Measurements from ENCODE around the gene PPP2R2B. TPM values are rescaled to one million over a fixed set of nuclear protein-coding genes. Genes with fewer than 3 reads are reported as not detected.

PPP2R2B gene
- total RNA-seq, 1 donor = not detected

- no peak overlapping the region for H3K4me3 ChIP-seq (ENCODE audit: low read depth, low read length)
- no peak for DNase-seq (ENCODE audit: low read depth)
- TF ChIP-seq CTCF (IDR thresholded peaks at IDR 0.05; ENCODE audit: insufficient read depth, low read length) = no peak
Measured at GRCh38 chr5:146753641-146754040, 124.9 kb downstream of the PPP2R2B start.

DNA sequence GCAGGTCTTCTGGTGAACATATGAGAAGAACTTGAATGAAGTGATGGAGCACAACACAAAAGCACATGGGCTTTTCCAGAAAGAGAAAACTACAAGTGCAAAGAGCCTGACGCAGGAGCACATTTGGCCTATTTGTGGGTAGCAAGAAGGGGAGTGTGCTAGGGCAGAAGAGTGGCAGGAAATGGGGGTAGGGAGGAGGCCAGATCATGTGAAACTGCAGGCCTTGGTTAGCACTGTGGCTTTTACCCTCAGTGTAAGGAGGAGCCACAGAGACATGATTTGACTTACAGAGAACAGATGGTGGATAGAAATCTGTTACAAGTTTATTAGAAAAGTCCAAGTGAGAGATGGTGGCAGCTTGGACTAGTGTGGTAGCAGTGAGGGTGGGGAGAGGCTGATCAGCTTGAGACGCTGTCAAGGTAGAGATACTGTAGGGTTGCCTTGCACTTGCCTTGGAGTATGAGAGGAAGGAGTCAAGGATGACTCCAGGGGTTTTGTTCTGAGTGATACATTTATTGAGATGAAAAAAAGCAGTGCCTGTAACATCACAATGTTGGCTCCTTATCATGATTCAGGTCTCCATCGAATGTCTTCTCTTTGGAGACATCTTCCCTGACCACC, 126.7 kb downstream of the PPP2R2B start:
- DNase-seq (ENCODE audit: low read depth) = no peak
- no peak for TF ChIP-seq CTCF (IDR thresholded peaks at IDR 0.05; ENCODE audit: insufficient read depth, low read length)

DNA sequence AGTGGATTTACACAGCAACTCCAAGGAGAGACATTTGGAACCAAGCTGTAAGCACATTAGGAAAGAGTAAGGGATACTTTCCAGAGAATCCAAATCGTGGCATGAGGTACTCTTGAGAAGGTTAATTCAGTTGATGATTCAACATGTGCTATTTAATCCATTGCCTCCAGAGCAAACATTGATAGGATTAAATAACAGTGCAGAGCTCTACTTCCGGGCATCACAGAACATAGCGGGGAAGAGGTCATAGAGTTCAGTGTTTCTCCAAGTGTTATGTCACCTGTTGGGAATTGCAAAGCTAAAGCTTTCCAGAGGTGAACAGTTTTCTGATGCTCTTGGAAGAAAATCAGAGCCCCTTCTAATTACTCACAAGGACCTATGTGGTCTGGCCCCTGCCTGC, 127.5 kb downstream of the PPP2R2B start:
- H3K4me3 ChIP-seq (ENCODE audit: low read depth, low read length) = no peak overlapping the region
- TF ChIP-seq CTCF (IDR thresholded peaks at IDR 0.05; ENCODE audit: insufficient read depth, low read length) = no peak
- no peak for DNase-seq (ENCODE audit: low read depth)

More for the DNA sequence above, 126.7 kb downstream of the PPP2R2B start:
- H3K4me3 ChIP-seq (ENCODE audit: low read depth, low read length) = no peak overlapping the region

DNA sequence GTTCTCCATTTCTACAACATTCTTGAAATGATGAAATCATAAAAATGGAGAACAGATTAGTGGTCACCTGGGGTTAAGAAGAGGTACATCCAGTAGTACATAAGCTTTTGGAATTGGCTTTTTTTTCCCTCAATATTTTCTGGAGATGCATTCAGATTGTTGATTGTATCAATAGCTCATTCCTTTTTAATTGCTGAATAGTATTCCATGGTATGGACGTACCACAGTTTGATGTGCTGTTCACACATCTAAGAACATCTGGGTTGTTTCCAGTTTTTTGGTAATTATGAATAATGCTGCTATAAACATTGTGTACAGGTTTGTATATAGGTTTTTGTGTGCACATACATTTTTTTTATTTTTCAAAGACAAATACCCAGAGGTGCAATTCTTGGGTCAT, 130.0 kb downstream of the PPP2R2B start:
- no peak for TF ChIP-seq CTCF (IDR thresholded peaks at IDR 0.05; ENCODE audit: insufficient read depth, low read length)
- no peak overlapping the region for H3K4me3 ChIP-seq (ENCODE audit: low read depth, low read length)
- DNase-seq (ENCODE audit: low read depth) = no peak

GRCh38 chr5:146745931-146746577, 132.5 kb downstream of the PPP2R2B start:
- no peak for DNase-seq (ENCODE audit: low read depth)
- TF ChIP-seq CTCF (IDR thresholded peaks at IDR 0.05; ENCODE audit: insufficient read depth, low read length) = no peak
- H3K4me3 ChIP-seq (ENCODE audit: low read depth, low read length) = no peak overlapping the region

DNA sequence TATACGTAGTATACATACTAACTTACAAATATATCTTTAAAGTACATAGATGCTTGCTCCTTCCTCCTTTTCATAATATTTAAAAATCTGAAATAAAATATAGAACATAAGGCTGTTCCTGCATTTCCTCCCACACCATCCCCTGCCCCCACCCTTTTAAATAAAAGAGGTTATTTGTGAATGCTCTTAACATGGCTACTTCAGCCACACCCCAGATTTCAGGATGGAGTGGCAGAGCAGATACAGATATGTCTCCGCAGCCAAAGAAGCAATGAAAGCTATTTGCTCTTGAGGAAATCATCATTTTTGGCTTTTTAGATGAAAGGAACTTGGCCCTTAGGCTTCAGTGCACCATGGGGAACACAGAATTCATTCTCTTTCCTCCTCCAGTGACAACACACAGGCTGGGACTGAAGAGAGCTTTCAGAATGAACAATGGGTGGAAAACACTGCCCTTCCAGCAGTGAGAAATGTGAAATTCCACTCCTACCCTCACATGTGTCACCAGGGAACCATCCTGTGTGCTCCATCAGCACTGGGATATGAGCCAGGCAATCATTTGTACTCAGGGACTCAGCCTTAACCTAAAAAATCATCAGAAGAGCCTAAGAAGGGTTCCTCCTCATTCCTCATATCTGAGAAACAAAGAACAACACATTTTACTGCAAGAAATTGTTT, 134.3 kb downstream of the PPP2R2B start:
- no peak overlapping the region for H3K4me3 ChIP-seq (ENCODE audit: low read depth, low read length)
- no peak for TF ChIP-seq CTCF (IDR thresholded peaks at IDR 0.05; ENCODE audit: insufficient read depth, low read length)
- DNase-seq (ENCODE audit: low read depth) = peak; percentile 77
